Activated CD4-positive, alpha-beta T cell treated with anti-CD3 and anti-CD28 coated beads for 36 hours (primary cell): ENCODE measurements around the gene KRT76. TPM values are rescaled to one million over a fixed set of nuclear protein-coding genes. Genes with fewer than 3 reads are reported as not detected.
"Not testable (repeated sequence)": the region's sequence is repeated elsewhere in the genome, so short reads cannot be mapped to it uniquely, and the experiment has no call there.

Source experiments
- ATAC-seq: fragments of 200-7000 bp; cut with Tn5 transposase; one replicate; pipeline ENCODE4 v1.10.0; 2021; ENCODE audit warnings: mild to moderate bottlenecking, moderate library complexity
- CTCF ChIA-PET: fragments of 350-600 bp; sonication (Branson Sonifier 250); formaldehyde crosslinking; loops from one replicate; lab custom pipeline; 2021; ENCODE audit warnings: antibody characterized with exemption; lab: Charles Lee
- POLR2A ChIA-PET: fragments of 350-600 bp; sonication (Branson Sonifier 250); formaldehyde crosslinking; loops from one replicate; lab custom pipeline; 2021; ENCODE audit warnings: antibody characterized with exemption, inconsistent platforms; lab: Charles Lee
- DNase-seq: peaks from one replicate; pipeline ENCODE4 v3.0.0-alpha.2; 2020
- H3K27ac Mint-ChIP-seq: one replicate; pipeline ENCODE4 v1.8.0; 2021; ENCODE audit warnings: mixed read lengths
- H3K27me3 Mint-ChIP-seq: one replicate; pipeline ENCODE4 v1.8.0; 2021; ENCODE audit warnings: mixed read lengths
- H3K36me3 Mint-ChIP-seq: one replicate; pipeline ENCODE4 v1.8.0; 2021; ENCODE audit warnings: low read depth, mixed read lengths
- H3K4me1 Mint-ChIP-seq: one replicate; pipeline ENCODE4 v1.8.0; 2021; ENCODE audit warnings: mixed read lengths
- H3K4me3 Mint-ChIP-seq: one replicate; pipeline ENCODE4 v1.8.0; 2021; ENCODE audit warnings: mild to moderate bottlenecking, moderate library complexity, mixed read lengths
- H3K9me3 Mint-ChIP-seq: one replicate; pipeline ENCODE4 v1.8.0; 2021; ENCODE audit warnings: low read depth, mixed read lengths
- intact Hi-C, 2 experiments: fragments of 100-400 bp; cut with DNase I in 1 of 2; cut with micrococcal nuclease in 1 of 2; formaldehyde crosslinking; loops; one replicate each; pipeline versions ENCODE4 v1.14.2 to v1.15.1; 2022 to 2024; cut with DNase I, micrococcal nuclease
- total RNA-seq, 2 experiments: library from RNA; stranded (reverse); gene quantifications; one replicate each; pipeline ENCODE4 v1.2.3, GENCODE V29; 2021

KRT76 gene
- total RNA-seq, 2 experiments from 2014 or later: not detected

DNA sequence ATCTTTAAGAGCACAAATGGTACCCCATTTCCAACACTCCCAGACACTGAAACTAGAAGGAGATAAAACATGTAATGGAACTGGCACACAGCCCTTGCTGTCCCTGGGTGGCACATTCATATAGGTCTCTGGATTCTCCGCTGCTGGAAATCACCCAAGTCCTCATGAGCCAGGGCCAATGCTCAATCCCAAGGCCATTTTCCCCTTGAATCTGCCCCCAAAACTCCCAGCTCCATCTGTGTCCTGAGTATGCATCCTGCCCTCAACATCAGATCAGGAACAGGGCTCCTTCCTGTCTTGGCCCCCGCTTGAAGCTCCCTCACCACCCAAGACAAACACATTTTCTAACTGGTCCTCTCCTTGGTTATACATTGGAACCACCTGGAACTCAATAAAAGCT, 24.6 kb downstream of the KRT76 start:
- ATAC-seq (no peak), DNase-seq (no peak)
- no peaks in the 10 kb centered on the region for H3K36me3 Mint-ChIP-seq
- no peak overlapping the region for H3K27ac Mint-ChIP-seq
- peaks cover 10% of the 10 kb centered on the region for H3K4me1 Mint-ChIP-seq
- no peak overlapping the region for H3K4me3 Mint-ChIP-seq
- intact Hi-C loops: no loop called here
- ChIA-PET CTCF (no interaction called here), POLR2A (no interaction called here)
- H3K9me3 Mint-ChIP-seq: no peaks in the 10 kb centered on the region
- no peaks in the 10 kb centered on the region for H3K27me3 Mint-ChIP-seq

DNA sequence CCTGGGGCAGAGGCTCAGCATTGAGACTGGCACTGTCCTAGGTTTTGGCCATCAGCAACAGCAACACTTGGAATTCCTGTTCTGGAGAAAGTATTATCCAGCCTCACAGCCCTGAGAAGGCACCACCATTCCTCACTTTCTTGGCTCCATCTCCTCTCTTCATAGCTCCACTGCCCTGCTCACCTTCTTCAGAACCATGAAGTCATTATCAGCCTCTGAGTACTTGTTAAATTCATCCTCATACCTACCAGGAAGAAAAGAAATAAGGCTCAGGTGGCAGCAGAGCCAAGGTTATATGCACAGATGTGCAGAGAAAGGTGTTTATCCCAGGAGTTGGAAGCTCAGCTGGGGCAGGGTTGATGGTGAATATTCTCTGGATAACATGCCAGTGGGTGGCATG, 25.4 kb downstream of the KRT76 start:
- intact Hi-C loops: no loop called here
- CTCF ChIA-PET: no interaction called here
- H3K9me3 Mint-ChIP-seq: no peaks in the 10 kb centered on the region
- POLR2A ChIA-PET: no interaction called here
- DNase-seq: no peak
- H3K27me3 Mint-ChIP-seq: no peaks in the 10 kb centered on the region
- H3K27ac Mint-ChIP-seq: no peak overlapping the region
- H3K4me1 Mint-ChIP-seq: peaks cover 10% of the 10 kb centered on the region
- H3K36me3 Mint-ChIP-seq: no peaks in the 10 kb centered on the region
- ATAC-seq: no peak
- no peak overlapping the region for H3K4me3 Mint-ChIP-seq

DNA sequence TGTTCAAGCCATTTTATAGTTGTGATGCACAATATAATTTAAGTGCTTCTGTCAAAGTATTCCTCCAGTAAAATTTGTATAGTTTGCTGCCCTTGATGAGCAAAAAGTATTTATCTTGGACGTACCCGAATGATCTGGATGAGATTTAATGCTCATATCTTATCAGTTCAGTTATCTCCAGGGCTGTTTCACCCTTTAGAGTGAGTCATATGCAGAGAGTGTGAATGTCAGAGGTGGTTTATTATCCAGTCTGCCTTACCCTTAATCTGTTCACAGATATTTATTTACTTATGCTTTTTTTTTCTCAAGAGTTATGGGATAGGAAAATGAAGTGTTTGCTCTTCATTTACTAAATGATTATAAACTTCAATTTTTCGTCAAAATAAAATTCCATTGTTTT, 26.6 kb downstream of the KRT76 start:
- DNase-seq, intact Hi-C loops, H3K27ac Mint-ChIP-seq, H3K9me3 Mint-ChIP-seq, H3K4me3 Mint-ChIP-seq, ATAC-seq, H3K27me3 Mint-ChIP-seq, CTCF ChIA-PET, POLR2A ChIA-PET, H3K36me3 Mint-ChIP-seq: not testable (repeated sequence)
- peaks cover 10% of the 10 kb centered on the region for H3K4me1 Mint-ChIP-seq

DNA sequence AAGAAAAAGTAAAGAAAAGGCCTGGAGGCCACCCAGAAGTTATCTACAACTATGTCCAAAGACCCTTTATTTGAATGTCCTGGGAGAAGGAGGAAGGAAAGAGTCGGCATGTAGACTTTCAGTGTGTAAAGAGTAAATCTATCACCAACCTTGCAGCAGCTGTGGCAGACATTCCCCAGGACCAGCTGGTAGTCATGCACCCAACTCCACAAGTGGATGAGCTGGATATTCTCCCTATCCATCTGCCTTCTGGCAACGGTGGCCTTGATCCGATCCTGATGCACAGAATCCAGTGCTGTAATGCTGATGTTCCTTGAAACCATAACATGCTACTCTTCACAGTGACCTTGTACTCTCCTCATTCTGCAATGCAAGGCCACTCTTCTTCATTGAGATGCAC, 27.3 kb downstream of the KRT76 start:
- H3K27me3 Mint-ChIP-seq: no peaks in the 10 kb centered on the region
- H3K9me3 Mint-ChIP-seq: no peaks in the 10 kb centered on the region
- ATAC-seq (no peak), DNase-seq (no peak)
- ChIA-PET CTCF (no interaction called here), POLR2A (no interaction called here)
- H3K27ac Mint-ChIP-seq: no peak overlapping the region
- H3K4me3 Mint-ChIP-seq: no peak overlapping the region
- peaks cover 10% of the 10 kb centered on the region for H3K4me1 Mint-ChIP-seq
- H3K36me3 Mint-ChIP-seq: no peaks in the 10 kb centered on the region
- intact Hi-C loops: no loop called here

GRCh38 chr12:52748578-52748977, 28.6 kb downstream of the KRT76 start:
- POLR2A ChIA-PET: no interaction called here
- Mint-ChIP-seq H3K27ac (no peak overlapping the region), H3K36me3 (no peaks in the 10 kb centered on the region), H3K27me3 (no peaks in the 10 kb centered on the region), H3K9me3 (no peaks in the 10 kb centered on the region), H3K4me3 (no peak overlapping the region), H3K4me1 (peaks cover 10% of the 10 kb centered on the region)
- intact Hi-C loops: no loop called here
- no peak for DNase-seq
- CTCF ChIA-PET: no interaction called here
- ATAC-seq: no peak

DNA sequence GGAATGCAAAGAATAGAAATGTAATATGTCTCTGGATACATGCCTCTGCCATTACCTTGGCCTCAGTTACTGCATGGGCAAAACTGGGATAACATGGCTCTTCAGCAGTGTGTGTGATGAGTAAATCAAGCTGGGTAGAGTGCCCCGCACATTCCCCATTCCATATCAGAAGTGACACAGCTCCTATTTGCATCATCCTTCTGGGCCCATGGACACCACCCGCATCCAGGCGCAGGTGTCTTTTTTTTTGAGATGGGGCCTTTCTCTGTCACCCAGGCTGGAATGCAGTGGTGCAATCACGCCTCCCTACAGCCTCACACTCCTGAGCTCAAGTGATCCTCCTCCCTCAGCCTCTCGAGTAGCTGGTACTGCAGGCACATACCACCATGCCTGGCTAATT, 31.6 kb downstream of the KRT76 start:
- H3K9me3 Mint-ChIP-seq: no peaks in the 10 kb centered on the region
- DNase-seq: no peak
- ChIA-PET CTCF (interaction anchor here (0.7 to 1.3 kb wide), 2 partner anchors 162 to 1020 kb away, joined by 3 to 4 read pairs; no protein-coding TSS in a partner anchor), POLR2A (no interaction called here)
- no peak overlapping the region for H3K27ac Mint-ChIP-seq
- H3K4me1 Mint-ChIP-seq: peaks cover 10% of the 10 kb centered on the region
- no peaks in the 10 kb centered on the region for H3K36me3 Mint-ChIP-seq
- ATAC-seq: no peak
- no peaks in the 10 kb centered on the region for H3K27me3 Mint-ChIP-seq
- intact Hi-C loops: no loop called here
- H3K4me3 Mint-ChIP-seq: no peak overlapping the region

GRCh38 chr12:52744493-52745156, 32.5 kb downstream of the KRT76 start:
- intact Hi-C loops: no loop called here
- Mint-ChIP-seq H3K4me3 (no peak overlapping the region), H3K36me3 (no peaks in the 10 kb centered on the region), H3K9me3 (no peaks in the 10 kb centered on the region), H3K4me1 (peaks cover 10% of the 10 kb centered on the region), H3K27me3 (no peaks in the 10 kb centered on the region), H3K27ac (no peak overlapping the region)
- ATAC-seq: no peak
- POLR2A ChIA-PET: no interaction called here
- CTCF ChIA-PET: no interaction called here
- DNase-seq: no peak

DNA sequence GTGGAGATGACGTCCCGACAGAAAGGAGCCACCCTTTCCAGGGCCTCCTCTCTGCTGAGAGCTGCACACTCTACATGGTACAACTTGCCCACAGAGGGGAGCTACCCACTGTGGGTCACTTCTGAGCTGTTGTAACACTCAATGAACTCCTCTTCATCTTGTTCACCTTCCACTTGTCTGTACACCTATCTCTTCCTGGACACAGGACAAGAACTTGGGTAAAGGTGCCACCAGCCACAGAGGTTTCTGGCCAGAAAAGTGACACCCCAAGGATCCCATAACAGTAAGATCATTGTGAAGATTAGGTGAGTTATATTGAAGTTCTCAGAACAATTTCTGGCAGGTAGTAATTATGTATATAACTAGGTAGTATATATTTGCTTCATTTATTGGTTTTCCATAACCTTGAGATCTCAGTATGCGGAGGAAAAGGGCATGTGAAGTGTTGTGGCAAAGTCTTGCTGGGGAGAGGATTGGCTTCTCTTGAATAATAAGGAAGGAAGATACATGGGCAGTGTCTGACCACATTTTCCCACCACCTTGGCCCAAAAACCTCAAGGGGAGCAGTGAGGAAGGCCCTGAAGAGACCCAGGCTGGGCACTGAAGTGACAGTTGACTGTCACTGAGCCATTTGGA, 34.2 kb downstream of the KRT76 start:
- POLR2A ChIA-PET: no interaction called here
- Mint-ChIP-seq H3K27ac (no peak overlapping the region), H3K4me1 (no peaks in the 10 kb centered on the region), H3K4me3 (no peak overlapping the region), H3K9me3 (no peaks in the 10 kb centered on the region), H3K27me3 (no peaks in the 10 kb centered on the region), H3K36me3 (no peaks in the 10 kb centered on the region)
- intact Hi-C loops: no loop called here
- DNase-seq: no peak
- CTCF ChIA-PET: no interaction called here
- no peak for ATAC-seq

DNA sequence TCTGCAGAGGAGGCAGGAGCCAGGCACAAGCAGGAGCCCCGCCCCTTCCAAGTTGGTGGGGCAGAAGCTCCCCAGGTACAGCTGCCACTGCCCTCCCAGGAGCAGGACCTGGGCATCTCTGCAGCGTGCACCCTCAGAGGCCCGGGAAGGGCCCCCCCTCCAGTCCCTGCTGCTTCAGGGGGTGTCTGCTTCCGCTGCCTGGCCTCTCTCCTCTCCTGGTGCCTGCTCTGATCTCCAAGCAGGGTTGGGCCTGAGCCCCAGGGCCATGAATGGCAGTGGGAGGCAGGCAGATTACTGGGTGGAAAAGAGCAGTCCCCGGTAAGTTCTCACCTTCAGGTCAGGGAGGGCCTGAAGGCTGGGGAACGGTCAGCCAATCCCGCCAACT, 35.0 kb downstream of the KRT76 start:
- ATAC-seq: no peak
- Mint-ChIP-seq H3K27ac (no peak overlapping the region), H3K4me3 (no peak overlapping the region), H3K4me1 (no peaks in the 10 kb centered on the region), H3K27me3 (no peaks in the 10 kb centered on the region), H3K9me3 (no peaks in the 10 kb centered on the region), H3K36me3 (no peaks in the 10 kb centered on the region)
- intact Hi-C loops: no loop called here
- ChIA-PET CTCF (no interaction called here), POLR2A (no interaction called here)
- no peak for DNase-seq

DNA sequence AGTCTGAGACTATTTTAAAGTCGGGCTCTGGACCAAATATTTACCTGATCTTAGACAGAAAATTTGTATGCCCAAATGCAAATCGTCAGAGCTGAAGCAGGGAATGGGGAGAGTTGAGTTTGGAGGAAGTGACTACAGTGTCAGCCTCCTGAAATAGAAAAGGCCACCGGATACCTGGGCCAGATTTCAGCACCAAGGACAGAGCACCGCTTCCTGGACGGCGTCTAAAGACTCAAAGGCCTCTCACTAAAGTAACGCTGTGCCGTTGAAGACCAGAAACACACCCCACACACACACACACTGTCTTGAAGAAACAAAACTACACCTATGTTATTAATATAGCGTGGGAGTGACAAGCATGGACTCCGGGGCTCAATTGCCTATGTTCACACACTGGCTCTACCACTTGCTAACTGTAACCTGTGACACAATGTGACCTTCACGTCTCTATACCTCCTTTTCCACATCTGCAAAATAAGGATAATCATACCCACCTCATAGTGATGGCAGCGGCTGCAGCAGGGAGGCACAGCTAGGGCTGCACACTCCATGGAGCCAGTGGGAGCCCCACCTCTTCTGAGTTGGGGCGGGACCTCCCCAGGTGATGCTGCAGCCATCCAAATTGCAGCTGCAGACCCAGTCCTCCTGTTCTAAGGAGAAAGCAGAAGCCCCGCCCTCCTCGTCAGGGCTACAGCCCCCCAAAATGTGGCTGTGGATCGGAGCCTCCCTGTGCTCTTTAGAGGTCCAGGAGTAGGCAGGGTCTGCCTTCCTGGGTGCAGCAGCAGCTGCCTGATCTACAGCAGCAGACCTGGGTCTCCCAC, 35.6 kb downstream of the KRT76 start:
- H3K36me3 Mint-ChIP-seq: no peaks in the 10 kb centered on the region
- H3K27me3 Mint-ChIP-seq: no peaks in the 10 kb centered on the region
- ATAC-seq (peak; percentile 51), DNase-seq (peak; percentile 80)
- no peak overlapping the region for H3K4me3 Mint-ChIP-seq
- H3K27ac Mint-ChIP-seq: no peak overlapping the region
- no peaks in the 10 kb centered on the region for H3K9me3 Mint-ChIP-seq
- ChIA-PET POLR2A (no interaction called here), CTCF (no interaction called here)
- intact Hi-C loops: no loop called here
- no peaks in the 10 kb centered on the region for H3K4me1 Mint-ChIP-seq

GRCh38 chr12:52740584-52740983, 36.6 kb downstream of the KRT76 start:
- no peaks in the 10 kb centered on the region for H3K27me3 Mint-ChIP-seq

GRCh38 chr12:52739963-52740362, 37.2 kb downstream of the KRT76 start:
- Mint-ChIP-seq H3K27ac (no peak overlapping the region), H3K4me3 (no peak overlapping the region), H3K9me3 (no peaks in the 10 kb centered on the region), H3K36me3 (no peaks in the 10 kb centered on the region), H3K4me1 (no peaks in the 10 kb centered on the region), H3K27me3 (no peaks in the 10 kb centered on the region)
- POLR2A ChIA-PET: no interaction called here
- CTCF ChIA-PET: interaction anchor here (0.7 kb wide), 1 partner anchor 106 kb away, joined by 4 read pairs; no protein-coding TSS in a partner anchor
- intact Hi-C loops: no loop called here
- DNase-seq: no peak
- ATAC-seq: no peak

More at GRCh38 chr12:52740584-52740983, 36.6 kb downstream of the KRT76 start:
- Mint-ChIP-seq H3K9me3 (no peaks in the 10 kb centered on the region), H3K27ac (no peak overlapping the region), H3K36me3 (no peaks in the 10 kb centered on the region), H3K4me1 (no peaks in the 10 kb centered on the region), H3K4me3 (no peak overlapping the region)
- ChIA-PET CTCF (interaction anchor here (0.7 kb wide), 1 partner anchor 107 kb away, joined by 4 read pairs; no protein-coding TSS in a partner anchor), POLR2A (no interaction called here)
- DNase-seq (no peak), ATAC-seq (no peak)
- intact Hi-C loops: no loop called here
